ENCODE data around the gene CAPN11. TPM values are rescaled to one million over a fixed set of nuclear protein-coding genes. Genes with fewer than 3 reads are reported as not detected.

CAPN11 gene
- total and polyA plus RNA-seq, 4 donors = 0.08 to 0.19 (median 0.09) TPM; not detected in 1

DNA sequence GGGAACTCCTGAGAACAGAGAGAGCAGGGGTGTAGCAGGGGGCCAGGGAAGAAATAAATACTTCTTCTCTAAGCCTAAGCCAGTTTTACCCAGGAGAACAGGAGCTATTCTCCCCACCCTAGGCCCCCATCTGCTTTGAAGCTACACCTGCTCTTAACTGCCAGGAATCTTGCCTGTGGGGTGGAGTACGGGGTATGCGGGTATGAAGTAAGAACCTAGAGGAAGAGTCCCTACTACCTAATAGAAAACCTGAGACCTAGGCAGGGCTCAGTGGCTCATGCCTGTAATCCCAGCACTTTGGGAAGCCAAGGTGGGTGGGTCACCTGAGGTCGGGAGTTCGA lies 66.3 kb downstream of the CAPN11 start:
- peaks cover 51 to 89% (median 79%) of the 10 kb centered on the region in 4 donors for H3K4me1 ChIP-seq (ENCODE audit: control insufficient read depth in 4 of 4, insufficient read depth in 4 of 4, low read length in 3 of 4)
- peak overlapping the region; percentile 80 to 89 for H3K27ac ChIP-seq (ENCODE audit: low read depth in 1 of 2, low read length in 2 of 2)
- TF ChIP-seq, protein P1, sequence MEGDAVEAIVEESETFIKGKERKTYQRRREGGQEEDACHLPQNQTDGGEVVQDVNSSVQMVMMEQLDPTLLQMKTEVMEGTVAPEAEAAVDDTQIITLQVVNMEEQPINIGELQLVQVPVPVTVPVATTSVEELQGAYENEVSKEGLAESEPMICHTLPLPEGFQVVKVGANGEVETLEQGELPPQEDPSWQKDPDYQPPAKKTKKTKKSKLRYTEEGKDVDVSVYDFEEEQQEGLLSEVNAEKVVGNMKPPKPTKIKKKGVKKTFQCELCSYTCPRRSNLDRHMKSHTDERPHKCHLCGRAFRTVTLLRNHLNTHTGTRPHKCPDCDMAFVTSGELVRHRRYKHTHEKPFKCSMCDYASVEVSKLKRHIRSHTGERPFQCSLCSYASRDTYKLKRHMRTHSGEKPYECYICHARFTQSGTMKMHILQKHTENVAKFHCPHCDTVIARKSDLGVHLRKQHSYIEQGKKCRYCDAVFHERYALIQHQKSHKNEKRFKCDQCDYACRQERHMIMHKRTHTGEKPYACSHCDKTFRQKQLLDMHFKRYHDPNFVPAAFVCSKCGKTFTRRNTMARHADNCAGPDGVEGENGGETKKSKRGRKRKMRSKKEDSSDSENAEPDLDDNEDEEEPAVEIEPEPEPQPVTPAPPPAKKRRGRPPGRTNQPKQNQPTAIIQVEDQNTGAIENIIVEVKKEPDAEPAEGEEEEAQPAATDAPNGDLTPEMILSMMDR (IDR thresholded peaks at IDR 0.05; ENCODE audit: low read depth, low read length, missing input control) = no peak
- no peak for TF ChIP-seq HNF4A (conservative IDR thresholded peaks at IDR 0.05)
- TF ChIP-seq, protein P2, sequence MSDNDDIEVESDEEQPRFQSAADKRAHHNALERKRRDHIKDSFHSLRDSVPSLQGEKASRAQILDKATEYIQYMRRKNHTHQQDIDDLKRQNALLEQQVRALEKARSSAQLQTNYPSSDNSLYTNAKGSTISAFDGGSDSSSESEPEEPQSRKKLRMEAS (IDR thresholded peaks at IDR 0.05) = no peak
- TF ChIP-seq HNF4G (IDR thresholded peaks at IDR 0.05) = no peak
- TF ChIP-seq JUND (IDR thresholded peaks at IDR 0.05) = no peak
- TF ChIP-seq EGR1 (IDR thresholded peaks at IDR 0.05; ENCODE audit: low read depth in 2 of 2) = no peak
- TF ChIP-seq NR2F2 (IDR thresholded peaks at IDR 0.05) = no peak
- no peak for TF ChIP-seq RXRA (IDR thresholded peaks at IDR 0.05)
- TF ChIP-seq, protein P3, sequence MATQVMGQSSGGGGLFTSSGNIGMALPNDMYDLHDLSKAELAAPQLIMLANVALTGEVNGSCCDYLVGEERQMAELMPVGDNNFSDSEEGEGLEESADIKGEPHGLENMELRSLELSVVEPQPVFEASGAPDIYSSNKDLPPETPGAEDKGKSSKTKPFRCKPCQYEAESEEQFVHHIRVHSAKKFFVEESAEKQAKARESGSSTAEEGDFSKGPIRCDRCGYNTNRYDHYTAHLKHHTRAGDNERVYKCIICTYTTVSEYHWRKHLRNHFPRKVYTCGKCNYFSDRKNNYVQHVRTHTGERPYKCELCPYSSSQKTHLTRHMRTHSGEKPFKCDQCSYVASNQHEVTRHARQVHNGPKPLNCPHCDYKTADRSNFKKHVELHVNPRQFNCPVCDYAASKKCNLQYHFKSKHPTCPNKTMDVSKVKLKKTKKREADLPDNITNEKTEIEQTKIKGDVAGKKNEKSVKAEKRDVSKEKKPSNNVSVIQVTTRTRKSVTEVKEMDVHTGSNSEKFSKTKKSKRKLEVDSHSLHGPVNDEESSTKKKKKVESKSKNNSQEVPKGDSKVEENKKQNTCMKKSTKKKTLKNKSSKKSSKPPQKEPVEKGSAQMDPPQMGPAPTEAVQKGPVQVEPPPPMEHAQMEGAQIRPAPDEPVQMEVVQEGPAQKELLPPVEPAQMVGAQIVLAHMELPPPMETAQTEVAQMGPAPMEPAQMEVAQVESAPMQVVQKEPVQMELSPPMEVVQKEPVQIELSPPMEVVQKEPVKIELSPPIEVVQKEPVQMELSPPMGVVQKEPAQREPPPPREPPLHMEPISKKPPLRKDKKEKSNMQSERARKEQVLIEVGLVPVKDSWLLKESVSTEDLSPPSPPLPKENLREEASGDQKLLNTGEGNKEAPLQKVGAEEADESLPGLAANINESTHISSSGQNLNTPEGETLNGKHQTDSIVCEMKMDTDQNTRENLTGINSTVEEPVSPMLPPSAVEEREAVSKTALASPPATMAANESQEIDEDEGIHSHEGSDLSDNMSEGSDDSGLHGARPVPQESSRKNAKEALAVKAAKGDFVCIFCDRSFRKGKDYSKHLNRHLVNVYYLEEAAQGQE (IDR thresholded peaks at IDR 0.05) = no peak
- TF ChIP-seq, protein P4, sequence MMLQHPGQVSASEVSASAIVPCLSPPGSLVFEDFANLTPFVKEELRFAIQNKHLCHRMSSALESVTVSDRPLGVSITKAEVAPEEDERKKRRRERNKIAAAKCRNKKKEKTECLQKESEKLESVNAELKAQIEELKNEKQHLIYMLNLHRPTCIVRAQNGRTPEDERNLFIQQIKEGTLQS (IDR thresholded peaks at IDR 0.05) = no peak
- TF ChIP-seq FOXA2 (IDR thresholded peaks at IDR 0.05) = no peak
- TF ChIP-seq SP1 (IDR thresholded peaks at IDR 0.05) = no peak
- H3K27me3 ChIP-seq (ENCODE audit: control insufficient read depth in 4 of 4, insufficient read depth in 4 of 4, low read length in 3 of 4) = no peaks in the 10 kb centered on the region
- WGBS = 69% methylated on average over 4 of the region's 4 CpGs
- no peak overlapping the region for H3K9ac ChIP-seq (ENCODE audit: low read depth in 1 of 2, low read length in 2 of 2)
- H3K9me3 ChIP-seq (ENCODE audit: control insufficient read depth in 4 of 4, low read length in 3 of 4) = no peaks in the 10 kb centered on the region
- DNase-seq (ENCODE audit: low spot score) = no peak
- H3K4me3 ChIP-seq (ENCODE audit: low read depth in 1 of 3, low read length in 3 of 3) = no peak overlapping the region
- H3K36me3 ChIP-seq (ENCODE audit: control insufficient read depth in 4 of 4, insufficient read depth in 3 of 4, low read depth in 1 of 4, low read length in 3 of 4) = no peaks in the 10 kb centered on the region

DNA sequence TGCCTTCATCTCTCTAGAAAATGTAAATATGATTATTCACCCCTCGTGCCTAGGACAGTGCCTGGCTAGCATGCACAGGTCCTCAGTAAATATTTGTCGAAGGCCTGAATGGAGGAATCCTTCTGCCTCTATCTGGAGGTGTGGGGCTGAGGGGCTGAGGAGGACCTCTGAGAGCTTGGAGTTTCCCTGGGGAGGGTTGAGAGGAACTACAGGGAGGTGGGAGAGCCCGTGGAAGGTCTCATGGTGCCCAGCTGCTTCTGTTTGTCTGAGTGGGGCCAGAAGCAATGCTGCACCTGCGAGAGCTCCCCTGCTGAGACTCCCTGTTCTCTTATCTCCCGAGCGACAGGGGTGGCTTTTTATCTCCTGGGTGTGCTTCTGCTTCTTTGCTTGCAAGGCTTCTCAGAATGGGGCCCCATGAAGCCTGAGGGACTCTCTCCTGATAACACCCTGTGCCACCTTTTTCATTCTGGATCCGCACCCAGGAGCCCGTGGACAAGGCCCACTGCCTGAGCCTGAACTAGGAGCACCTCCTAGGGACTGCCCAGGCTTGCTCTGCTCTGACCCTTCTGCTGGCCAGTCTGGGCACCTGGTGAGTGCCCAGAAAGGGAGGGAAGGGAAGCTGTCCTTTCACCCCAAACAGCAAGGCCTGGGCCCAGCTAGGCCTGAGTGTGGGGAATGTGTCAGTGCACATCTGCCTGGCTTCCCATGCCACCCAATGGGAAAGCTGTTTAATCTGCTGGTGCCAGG lies 67.1 kb downstream of the CAPN11 start:
- Histone ChIP-seq H3K9me3 (ENCODE audit: control insufficient read depth in 4 of 4, low read length in 3 of 4) (no peaks in the 10 kb centered on the region), H3K4me3 (ENCODE audit: low read depth in 1 of 3, low read length in 3 of 3) (no peak overlapping the region), H3K4me1 (ENCODE audit: control insufficient read depth in 4 of 4, insufficient read depth in 4 of 4, low read length in 3 of 4) (peaks cover 55 to 91% (median 82%) of the 10 kb centered on the region in 4 donors), H3K27ac (ENCODE audit: low read depth in 1 of 2, low read length in 2 of 2) (peak overlapping the region; percentile 69 to 75), H3K36me3 (ENCODE audit: control insufficient read depth in 4 of 4, insufficient read depth in 3 of 4, low read depth in 1 of 4, low read length in 3 of 4) (no peaks in the 10 kb centered on the region), H3K27me3 (ENCODE audit: control insufficient read depth in 4 of 4, insufficient read depth in 4 of 4, low read length in 3 of 4) (no peaks in the 10 kb centered on the region), H3K9ac (ENCODE audit: low read depth in 1 of 2, low read length in 2 of 2) (peak overlapping the region in 1 of 2 donors; percentile 48)
- 42% methylated on average over 8 of the region's 8 CpGs for WGBS
- DNase-seq (ENCODE audit: low spot score) = peak; percentile 78
- TF ChIP-seq HNF4A (conservative IDR thresholded peaks at IDR 0.05) = peak in 1 of 2 donors; percentile 40
- TF ChIP-seq SP1 (IDR thresholded peaks at IDR 0.05) = peak; percentile 22
- no peak for TF ChIP-seq FOXA2 (IDR thresholded peaks at IDR 0.05)
- TF ChIP-seq RXRA (IDR thresholded peaks at IDR 0.05) = peak; percentile 48 to 58

Data from liver (tissue), 9 donors.